GM12873 (cell line): ENCODE results near the gene NEK1.

Experiments
- CTCF ChIP-seq: IDR thresholded peaks from 2 replicates; pipeline ENCODE4 v1.5.1; 2012; ENCODE audit warnings: low read depth, mild to moderate bottlenecking, moderate library complexity, low read length, control low read depth; ENCODE audit not compliant: insufficient read depth; ENCODE audit errors: missing control alignments

NEK1 gene

DNA sequence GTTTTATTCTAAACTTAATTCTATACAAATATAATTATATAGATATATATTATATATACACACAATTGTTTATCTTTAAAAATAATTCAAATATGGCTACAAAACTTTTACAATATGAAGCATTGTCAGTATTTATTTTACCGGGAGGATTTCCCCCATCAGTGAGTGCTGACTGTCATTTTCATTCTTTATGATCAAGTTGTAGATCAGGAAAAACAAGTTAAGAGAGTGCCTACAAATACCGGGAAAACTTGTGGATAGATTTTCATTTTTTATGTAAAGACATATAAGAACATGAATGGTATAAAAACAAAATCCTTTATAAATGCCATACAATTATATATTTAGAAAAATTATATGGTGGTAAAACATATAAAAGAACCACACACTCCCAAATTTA, 45.8 kb upstream of the NEK1 start:
- TF ChIP-seq CTCF = no peak

- TF ChIP-seq CTCF = no peak
Observed at GRCh38 chr4:169657470-169658107, 45.2 kb upstream of the NEK1 start.

- TF ChIP-seq CTCF = no peak
Observed at GRCh38 chr4:169655401-169655800, 43.0 kb upstream of the NEK1 start.

GRCh38 chr4:169652535-169652934, 40.2 kb upstream of the NEK1 start:
- TF ChIP-seq CTCF = no peak

GRCh38 chr4:169650227-169650936, 38.0 kb upstream of the NEK1 start:
- no peak for TF ChIP-seq CTCF

DNA sequence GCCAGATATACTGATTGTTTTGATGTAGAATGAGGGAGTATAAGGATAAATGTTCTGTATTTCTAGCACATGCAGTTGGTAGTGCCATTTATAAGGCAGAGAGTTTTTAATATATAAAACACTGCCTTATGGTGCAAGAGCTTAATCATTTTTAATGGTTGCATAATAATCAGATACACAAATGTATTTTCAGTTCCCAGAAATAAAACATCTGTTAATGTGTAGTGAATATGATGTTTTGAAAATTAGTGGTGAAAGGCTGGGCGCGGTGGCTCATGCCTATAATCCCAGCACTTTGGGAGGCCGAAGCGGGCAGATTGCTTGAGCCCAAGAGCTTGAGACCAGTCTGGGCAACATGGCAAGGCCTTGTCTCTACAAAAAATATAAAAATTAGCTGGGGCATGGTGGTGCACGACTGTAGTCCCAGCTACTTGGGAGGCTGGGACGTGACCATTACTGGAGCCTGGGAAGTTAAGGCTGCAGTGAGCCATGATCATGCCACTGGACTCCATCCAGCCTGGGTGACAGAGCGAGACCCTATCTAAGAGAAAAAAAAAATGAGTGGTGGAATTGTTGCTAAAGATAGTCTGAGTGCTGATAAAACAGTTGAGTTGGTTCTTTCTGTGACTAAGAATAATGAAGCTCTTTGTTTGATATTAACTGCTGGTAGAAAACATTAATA, 37.3 kb upstream of the NEK1 start:
- no peak for TF ChIP-seq CTCF

- no peak for TF ChIP-seq CTCF
Observed at GRCh38 chr4:169645627-169646026, 33.2 kb upstream of the NEK1 start.
